ENCODE measurements around the gene EPC2.

Gene EPC2

DNA sequence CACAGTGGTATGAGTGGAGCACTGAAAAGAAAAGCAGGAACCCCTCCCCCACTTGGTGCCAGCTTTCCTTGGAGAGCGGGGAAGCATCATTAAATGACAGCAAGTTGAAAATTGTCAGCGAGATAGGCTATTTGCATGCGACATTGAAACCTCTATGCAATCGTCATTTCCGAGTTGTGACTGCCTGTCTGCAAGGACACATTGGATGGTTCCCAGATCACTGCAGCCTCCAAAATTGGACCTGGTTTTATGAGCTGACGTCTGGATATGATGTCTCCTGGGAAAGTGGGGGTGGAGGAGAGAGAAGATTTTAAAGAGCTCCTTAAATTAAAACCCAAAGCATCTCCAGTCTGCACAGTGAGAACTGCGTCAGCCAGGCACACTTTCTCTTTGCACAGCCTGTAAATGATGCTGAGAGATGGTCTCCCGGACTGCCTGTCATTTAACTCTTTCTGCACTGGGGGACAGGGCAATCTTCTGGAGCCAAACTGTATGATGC is 172.7 kb downstream of the EPC2 start:
- Mint-ChIP-seq H3K27ac (peak overlapping the region in 1 of 2 donors; percentile 36), H3K27me3 (peaks cover 21% of the 10 kb centered on the region), H3K9me3 (peaks cover 0 to 6% of the 10 kb centered on the region in 2 donors), H3K4me1 (peaks cover 13% of the 10 kb centered on the region), H3K4me3 (peak overlapping the region; percentile 53 to 85)
- no peak for DNase-seq
- no peak for ATAC-seq

- Mint-ChIP-seq H3K27me3 (peaks cover 21% of the 10 kb centered on the region), H3K4me3 (no peak overlapping the region), H3K4me1 (peaks cover 7% of the 10 kb centered on the region), H3K27ac (no peak overlapping the region), H3K9me3 (peaks cover 0 to 1% of the 10 kb centered on the region in 2 donors)
- DNase-seq (no peak), ATAC-seq (no peak)
Observed at GRCh38 chr2:148819019-148819585, 174.6 kb downstream of the EPC2 start.

- ATAC-seq, result no peak
- DNase-seq, result no peak
- Mint-ChIP-seq H3K27me3 (no peaks in the 10 kb centered on the region), H3K4me3 (no peak overlapping the region), H3K9me3 (peaks cover 0 to 6% of the 10 kb centered on the region in 2 donors), H3K4me1 (no peaks in the 10 kb centered on the region), H3K27ac (no peak overlapping the region)
Observed at GRCh38 chr2:148824190-148824589, 179.6 kb downstream of the EPC2 start.

DNA sequence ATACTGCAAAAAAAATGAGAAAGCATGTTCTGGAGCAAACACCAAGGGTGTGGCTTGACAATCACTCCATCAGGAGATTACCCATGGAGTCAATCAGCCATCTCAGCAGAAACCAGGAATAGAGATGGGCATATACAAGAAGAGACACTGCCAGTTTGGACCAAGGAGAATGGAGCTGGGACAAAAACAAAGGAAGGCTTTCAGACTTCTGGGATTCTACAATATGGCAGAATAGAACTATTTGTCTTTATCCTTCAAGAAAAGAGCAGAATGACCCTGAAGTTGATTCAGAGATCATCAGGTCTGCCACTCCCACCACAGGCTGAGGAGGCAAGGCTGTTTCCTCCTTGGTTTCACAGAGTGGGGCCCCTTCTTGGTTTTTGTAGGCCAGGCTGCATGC is 182.2 kb downstream of the EPC2 start:
- Mint-ChIP-seq H3K4me3 (no peak overlapping the region), H3K9me3 (peaks cover 0 to 6% of the 10 kb centered on the region in 2 donors), H3K27me3 (no peaks in the 10 kb centered on the region), H3K4me1 (no peaks in the 10 kb centered on the region), H3K27ac (no peak overlapping the region)
- no peak for ATAC-seq
- no peak for DNase-seq

DNA sequence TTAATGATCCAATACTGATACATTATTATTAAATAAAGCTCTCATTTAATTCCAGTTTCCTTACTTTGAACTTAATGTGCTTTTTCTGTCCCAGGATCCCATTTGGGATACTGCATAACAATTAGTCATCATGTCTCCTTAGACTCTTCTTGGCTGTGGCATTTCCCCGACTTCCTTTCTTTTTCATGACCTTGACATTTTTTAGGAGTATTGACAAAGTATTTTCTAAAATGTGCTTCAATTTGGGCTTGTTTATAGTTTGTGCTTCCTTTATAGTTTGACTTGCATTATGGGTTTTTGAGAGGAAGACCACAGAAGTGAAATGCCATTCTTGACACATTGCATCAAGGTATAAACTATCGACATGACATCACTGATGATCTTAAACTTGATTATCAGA is 184.4 kb downstream of the EPC2 start:
- Mint-ChIP-seq H3K4me1 (no peaks in the 10 kb centered on the region), H3K27me3 (no peaks in the 10 kb centered on the region), H3K9me3 (peaks cover 0 to 6% of the 10 kb centered on the region in 2 donors), H3K4me3 (no peak overlapping the region), H3K27ac (no peak overlapping the region)
- no peak for DNase-seq
- ATAC-seq, result no peak

- Mint-ChIP-seq H3K27ac (no peak overlapping the region), H3K4me3 (no peak overlapping the region), H3K4me1 (no peaks in the 10 kb centered on the region), H3K9me3 (peaks cover 0 to 6% of the 10 kb centered on the region in 2 donors), H3K27me3 (no peaks in the 10 kb centered on the region)
- DNase-seq (no peak), ATAC-seq (no peak)
Observed at GRCh38 chr2:148829618-148830017, 185.1 kb downstream of the EPC2 start.

DNA sequence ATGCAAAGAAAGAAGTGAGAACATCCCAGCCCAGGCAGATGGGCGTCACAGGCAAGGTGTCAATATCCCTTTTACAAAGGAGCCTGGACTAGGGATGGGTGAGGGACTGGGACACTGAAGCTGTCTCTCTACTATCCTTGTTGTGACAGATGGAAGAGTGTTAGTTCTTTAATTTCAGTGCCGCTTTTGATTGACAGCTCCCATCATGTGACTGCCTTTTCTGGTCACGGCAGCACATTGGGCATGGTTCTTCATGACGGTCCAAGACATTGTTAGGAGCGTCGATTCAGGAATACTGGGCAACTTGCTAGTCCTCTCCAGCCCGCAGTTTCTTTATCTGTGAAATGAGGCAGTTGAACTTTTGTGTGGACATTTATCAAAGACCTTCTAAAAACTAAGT is 188.1 kb downstream of the EPC2 start:
- H3K27me3 Mint-ChIP-seq, result no peaks in the 10 kb centered on the region
- no peaks in the 10 kb centered on the region for H3K9me3 Mint-ChIP-seq
- DNase-seq, result no peak
- no peak for ATAC-seq
- no peak overlapping the region for H3K27ac Mint-ChIP-seq
- no peaks in the 10 kb centered on the region for H3K4me1 Mint-ChIP-seq
- H3K4me3 Mint-ChIP-seq, result no peak overlapping the region

All from stimulated activated naive CD8-positive, alpha-beta T cell treated with anti-CD3 and anti-CD28 coated beads, Interleukin-15, amount 100 ng/mL, for 72 hours (primary cell).